Testis (tissue), 3 donors: ENCODE measurements around the gene TMEM200C. TPM values are rescaled to one million over a fixed set of nuclear protein-coding genes. Genes with fewer than 3 reads are reported as not detected.

Experiments
- DNase-seq: peaks from one replicate; pipeline ENCODE4 v3.0.0-alpha.2; 2019
- H3K27ac ChIP-seq, 2 donors: fragments of 200-600 bp; sonication (generic); one replicate each; pipeline ENCODE4 v1.5.1; 2019
- H3K27me3 ChIP-seq: fragments of 200-600 bp; sonication (generic); one replicate; pipeline ENCODE4 v1.5.1; 2019
- H3K36me3 ChIP-seq: fragments of 200-600 bp; sonication (generic); one replicate; pipeline ENCODE4 v1.5.1; 2017; ENCODE audit warnings: low read depth; ENCODE audit errors: missing control alignments
- H3K4me1 ChIP-seq: fragments of 200-600 bp; sonication (generic); one replicate; pipeline ENCODE4 v1.5.1; 2019
- H3K4me3 ChIP-seq, 2 donors: fragments of 200-600 bp; sonication (generic); one replicate each; pipeline ENCODE4 v1.5.1; 2017 to 2019
- H3K9me3 ChIP-seq: fragments of 200-600 bp; sonication (generic); one replicate; pipeline ENCODE4 v1.5.1; 2017
- CTCF ChIP-seq, 3 experiments: fragments of 450-650 bp in 2 of 3; fragments of 200-600 bp in 1 of 3; sonication (generic) in 1 of 3; IDR thresholded peaks; one replicate each; pipeline ENCODE4 v1.5.1; 2016 to 2019; ENCODE audit warnings: antibody characterized with exemption in 3 of 3, mild to moderate bottlenecking in 2 of 3, moderate library complexity in 1 of 3
- POLR2A ChIP-seq: fragments of 450-650 bp; IDR thresholded peaks from one replicate; pipeline ENCODE4 v1.6.1; 2017; ENCODE audit warnings: antibody characterized with exemption, mild to moderate bottlenecking, moderate library complexity
- WGBS, 2 donors: methylation state at CpG; one replicate each; pipeline ENCODE4 v1.1.5; 2018; 5-methylcytosine and 5-hydroxymethylcytosine counted together
- intact Hi-C: fragments of 100-400 bp; cut with DNase I; formaldehyde crosslinking; loops from one replicate; pipeline ENCODE4 v1.15.1; 2023; ENCODE audit warnings: low total_unique reads
- polyA plus RNA-seq: library from polyadenylated mRNA; stranded (reverse); fragments of 350-450 nt; fragmentation: Illumina TruSeq; extraction: RNeasy Lipid Tissue Mini Kit (QIAGEN cat#74804); gene quantifications from one replicate; pipeline ENCODE4 v1.2.3, GENCODE V29; 2014; ENCODE audit warnings: low read depth, low replicate concordance; ENCODE audit not compliant: insufficient read depth
- total RNA-seq, 2 donors: library from RNA; depleted of rRNA; stranded (reverse); fragments of >200 nt; gene quantifications; one replicate each; pipeline ENCODE4 v1.2.3, GENCODE V29; 2016

Gene TMEM200C
- total and polyA plus RNA-seq, 3 donors from 2014 or later = 0.92 to 3.3 (median 3.3) TPM

GRCh38 chr18:5918205-5918858, 23.0 kb upstream of the TMEM200C start:
- Histone ChIP-seq H3K36me3 (no peaks in the 10 kb centered on the region), H3K27me3 (no peaks in the 10 kb centered on the region), H3K4me1 (no peaks in the 10 kb centered on the region), H3K9me3 (no peaks in the 10 kb centered on the region), H3K4me3 (no peak overlapping the region), H3K27ac (no peak overlapping the region)
- intact Hi-C loops = no loop called here
- no peak for DNase-seq
- TF ChIP-seq CTCF (IDR thresholded peaks at IDR 0.05) (no peak), POLR2A (no peak)
- WGBS, 2 donors = 73 to 95% methylated on average over 3 of the region's 3 CpGs

- Histone ChIP-seq H3K9me3 (no peaks in the 10 kb centered on the region), H3K27ac (no peak overlapping the region), H3K36me3 (no peaks in the 10 kb centered on the region), H3K27me3 (no peaks in the 10 kb centered on the region), H3K4me3 (no peak overlapping the region), H3K4me1 (no peaks in the 10 kb centered on the region)
- no peak for DNase-seq
- TF ChIP-seq CTCF (IDR thresholded peaks at IDR 0.05) (no peak), POLR2A (no peak)
- WGBS, 2 donors = 66 to 82% methylated on average over 5 of the region's 5 CpGs
- intact Hi-C loops = no loop called here
These were observed 19.6 kb upstream of the TMEM200C start for GRCh38 chr18:5914951-5915350.

- WGBS, 2 donors = 78 to 100% methylated on average over 1 of the region's 1 CpG
- no peak overlapping the region for H3K4me3 ChIP-seq
- no peaks in the 10 kb centered on the region for H3K36me3 ChIP-seq
- TF ChIP-seq CTCF (IDR thresholded peaks at IDR 0.05) (no peak), POLR2A (no peak)
- H3K9me3 ChIP-seq = no peaks in the 10 kb centered on the region
- H3K27ac ChIP-seq = no peak overlapping the region
- intact Hi-C loops = no loop called here
- H3K27me3 ChIP-seq = no peaks in the 10 kb centered on the region
- no peaks in the 10 kb centered on the region for H3K4me1 ChIP-seq
- no peak for DNase-seq
These were observed 18.7 kb upstream of the TMEM200C start for GRCh38 chr18:5914016-5914415.

GRCh38 chr18:5912566-5912965, 17.2 kb upstream of the TMEM200C start:
- Histone ChIP-seq H3K9me3 (no peaks in the 10 kb centered on the region), H3K4me1 (no peaks in the 10 kb centered on the region), H3K27ac (no peak overlapping the region), H3K36me3 (no peaks in the 10 kb centered on the region), H3K27me3 (no peaks in the 10 kb centered on the region), H3K4me3 (no peak overlapping the region)
- intact Hi-C loops = no loop called here
- TF ChIP-seq POLR2A (no peak), CTCF (IDR thresholded peaks at IDR 0.05) (no peak)
- 88 to 91% methylated on average over 7 of the region's 7 CpGs for WGBS, 2 donors
- no peak for DNase-seq

- no peak for DNase-seq
- H3K27me3 ChIP-seq = no peaks in the 10 kb centered on the region
- no peak overlapping the region for H3K27ac ChIP-seq
- no peaks in the 10 kb centered on the region for H3K36me3 ChIP-seq
- TF ChIP-seq CTCF (IDR thresholded peaks at IDR 0.05) (no peak), POLR2A (no peak)
- no peak overlapping the region for H3K4me3 ChIP-seq
- intact Hi-C loops = no loop called here
- no peaks in the 10 kb centered on the region for H3K4me1 ChIP-seq
- WGBS, 2 donors = 64 to 81% methylated on average over 2 of the region's 2 CpGs
- H3K9me3 ChIP-seq = no peaks in the 10 kb centered on the region
These were observed 13.8 kb upstream of the TMEM200C start for GRCh38 chr18:5909125-5909524.
